Activated CD4-positive, alpha-beta T cell treated with anti-CD3 and anti-CD28 coated beads for 24 hours (primary cell): ENCODE measurements around the gene SAMD14.

Experiments used
- DNase-seq, 2 donors: peaks; one replicate each; pipeline ENCODE4 v3.0.0-alpha.2; 2020; ENCODE audit warnings: low read depth in 2 of 2

The SAMD14 gene

GRCh38 chr17:50129728-50130558 is at the start of gene SAMD14:
Gene SAMD14, minus strand, starts transcription at chr17:50130160. Its CDS starts 5,201 bp downstream, at chr17:50124959.
- no peak for DNase-seq

DNA sequence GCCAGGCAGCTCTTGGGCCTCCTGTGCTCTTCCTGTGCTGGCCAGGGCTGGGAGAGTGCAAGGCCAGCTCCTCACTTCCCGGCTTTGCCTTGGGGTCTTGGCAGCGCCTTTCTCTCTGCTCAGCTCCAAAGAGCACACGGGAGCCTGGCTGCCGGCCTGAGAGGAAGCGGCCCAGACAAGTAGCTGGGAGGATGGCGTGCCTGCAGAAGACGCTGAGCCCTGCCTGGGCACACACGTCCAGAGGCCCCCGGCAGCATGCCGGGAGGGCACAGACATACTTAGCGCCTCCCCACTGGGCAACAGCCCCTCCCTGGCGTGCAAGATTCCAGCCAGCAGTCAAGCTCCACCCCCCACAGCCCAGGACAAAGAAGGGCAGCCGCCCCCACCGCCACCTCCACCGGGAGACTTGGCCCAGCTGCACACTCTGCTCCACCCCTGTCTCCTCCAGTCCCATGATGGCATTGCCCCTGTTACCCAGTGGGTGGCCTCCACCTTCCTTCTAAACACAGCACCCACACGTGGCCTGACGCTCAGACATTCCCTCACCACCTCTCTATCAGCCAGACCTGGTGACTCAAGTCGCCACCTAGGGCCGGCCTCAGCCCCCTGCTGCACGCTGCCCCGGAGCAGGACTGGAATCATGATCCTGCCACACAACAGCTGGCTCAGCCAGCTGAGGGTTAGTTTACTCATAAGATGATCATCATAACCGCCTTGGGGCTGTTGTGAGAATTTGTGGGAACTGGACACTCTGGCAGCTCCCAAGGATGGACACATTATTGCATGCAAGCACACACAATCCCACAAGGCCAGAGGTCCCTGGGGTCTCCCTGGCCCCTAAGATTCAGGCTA is 48.2 kb upstream of the SAMD14 start:
- DNase-seq = peak; percentile 29 to 44

- DNase-seq = no peak
Measured at GRCh38 chr17:50177476-50177875, 47.5 kb upstream of the SAMD14 start.

- DNase-seq = no peak
Measured at GRCh38 chr17:50176559-50177357, 46.8 kb upstream of the SAMD14 start.

DNA sequence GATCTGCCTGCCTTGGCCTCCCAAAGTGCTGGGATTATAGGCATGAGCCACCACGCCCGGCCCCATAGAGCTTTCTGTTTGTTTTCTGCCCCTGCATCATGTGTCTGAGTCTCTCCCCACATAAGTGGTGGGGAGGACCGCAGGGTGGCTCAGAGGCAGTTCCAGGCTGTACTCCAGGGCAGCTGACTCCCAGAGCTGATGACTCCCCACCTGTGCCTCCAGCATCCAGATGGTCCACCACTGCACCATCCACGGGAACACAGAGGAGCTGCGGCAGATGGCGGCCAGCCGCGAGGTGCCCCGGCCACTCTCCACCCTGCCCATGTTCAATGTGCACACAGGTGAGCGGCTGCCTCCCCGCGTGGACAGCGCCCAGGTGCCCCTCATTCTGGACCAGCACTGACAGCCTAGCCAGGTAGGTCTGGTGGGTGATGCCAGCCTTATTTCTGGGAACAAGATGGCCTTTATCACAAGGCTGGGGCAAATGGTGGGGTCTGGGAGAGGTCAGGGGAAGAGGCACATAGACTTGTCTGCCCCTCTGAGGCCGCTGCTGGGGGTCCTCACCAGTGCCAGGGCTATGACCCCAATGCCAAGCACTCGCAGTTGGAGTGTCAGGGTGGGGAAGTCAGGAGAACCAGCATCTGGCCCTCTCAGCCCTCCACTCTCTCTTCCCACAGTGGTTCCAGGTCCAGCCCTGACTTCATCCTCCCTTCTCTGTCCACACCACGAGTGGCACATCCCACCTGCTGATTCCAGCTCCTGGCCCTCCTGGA is 45.3 kb upstream of the SAMD14 start:
- no peak for DNase-seq

DNA sequence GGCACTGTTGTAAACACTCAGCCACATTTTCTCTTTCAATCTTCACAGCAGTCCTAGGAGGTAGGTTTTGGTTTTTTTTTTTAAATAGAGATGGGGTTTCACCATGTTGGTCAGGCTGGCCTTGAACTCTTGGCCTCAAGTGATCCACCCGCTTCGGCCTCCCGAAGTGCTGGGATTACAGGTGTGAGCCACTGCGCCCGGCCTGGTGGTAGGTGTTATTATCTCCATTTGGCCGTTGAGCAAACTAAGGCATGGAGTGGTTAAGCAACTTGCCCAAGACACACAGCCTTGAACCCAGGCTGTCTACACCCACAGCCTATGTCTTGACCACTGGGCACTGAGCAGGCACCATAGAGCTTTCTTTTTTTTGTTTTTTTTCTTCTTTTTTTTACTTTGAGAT is 44.5 kb upstream of the SAMD14 start:
- no peak for DNase-seq

- DNase-seq = no peak
Measured at GRCh38 chr17:50173335-50173941, 43.5 kb upstream of the SAMD14 start.

GRCh38 chr17:50172936-50173334 is 43.0 kb upstream of the SAMD14 start:
- DNase-seq = no peak

GRCh38 chr17:50172130-50172529 is 42.2 kb upstream of the SAMD14 start:
- DNase-seq = no peak

DNA sequence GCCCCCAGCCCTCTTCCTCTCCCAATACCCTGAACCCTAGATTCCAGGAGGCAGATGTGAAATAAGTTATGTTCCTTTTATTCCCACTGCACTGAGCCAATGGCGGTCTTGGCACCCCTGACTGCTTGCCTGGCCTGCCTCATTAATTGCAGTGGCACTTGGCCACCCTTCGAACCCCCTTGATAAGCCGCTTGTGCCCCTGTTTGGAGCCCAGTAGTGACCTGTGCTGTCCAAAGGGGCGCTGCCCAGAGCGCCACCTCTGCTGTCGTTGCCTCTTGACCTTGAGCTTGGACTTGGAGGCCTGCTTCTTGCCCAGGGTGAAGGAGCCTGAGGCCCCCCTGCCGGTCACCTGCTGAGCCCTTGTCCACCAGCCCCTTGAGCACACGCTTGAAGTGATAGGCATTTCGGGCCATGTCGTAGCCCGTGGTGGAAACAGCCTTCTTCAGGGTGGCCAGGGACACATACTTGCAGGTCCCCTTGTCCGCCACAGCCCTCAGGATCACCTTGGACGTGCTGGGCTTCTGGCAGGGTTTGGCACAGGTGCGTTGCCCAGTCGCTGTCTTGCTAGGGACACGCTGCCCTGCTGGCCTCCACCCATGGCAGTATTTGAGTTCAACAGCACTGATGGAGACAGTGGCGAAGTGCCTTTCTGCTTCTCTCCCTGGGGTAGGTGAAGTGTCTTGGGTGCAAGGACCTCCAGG is 41.6 kb upstream of the SAMD14 start:
- DNase-seq = no peak

DNA sequence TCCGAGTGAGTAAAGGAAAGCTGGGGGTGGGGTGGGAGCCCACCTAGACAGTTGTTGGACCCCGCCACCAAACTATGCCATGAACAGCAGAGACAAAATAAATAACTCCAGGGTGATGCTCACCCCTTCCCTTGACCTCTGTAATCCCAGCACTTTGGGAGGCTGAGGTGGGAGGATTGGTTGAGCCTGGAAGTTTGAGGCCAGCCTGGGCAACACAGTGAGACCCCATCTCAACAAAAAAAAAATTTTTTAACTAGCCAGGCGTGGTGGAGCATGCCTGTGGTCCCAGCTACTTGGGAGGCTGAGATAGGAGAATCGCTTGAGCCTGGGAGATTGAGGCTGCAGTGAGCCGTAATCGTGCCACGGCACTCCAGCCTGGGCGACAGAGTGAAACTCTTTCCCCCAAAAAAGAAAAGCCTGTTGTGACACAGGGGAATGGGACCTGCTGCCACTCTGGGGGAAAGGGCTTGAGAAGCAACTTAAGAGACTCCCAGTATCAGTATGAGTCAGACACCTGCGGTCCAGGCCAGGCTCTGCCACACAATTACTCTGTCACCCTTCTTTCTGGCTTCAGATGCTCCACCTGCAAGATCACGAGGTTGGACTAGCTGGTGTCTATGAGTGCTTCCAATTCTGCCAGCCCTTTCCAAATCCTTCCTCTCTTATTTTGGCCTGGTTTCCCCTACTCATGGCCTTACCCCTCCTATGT is 40.9 kb upstream of the SAMD14 start:
- DNase-seq = no peak

- no peak for DNase-seq
Measured at GRCh38 chr17:50169881-50170459, 40.0 kb upstream of the SAMD14 start.

DNA sequence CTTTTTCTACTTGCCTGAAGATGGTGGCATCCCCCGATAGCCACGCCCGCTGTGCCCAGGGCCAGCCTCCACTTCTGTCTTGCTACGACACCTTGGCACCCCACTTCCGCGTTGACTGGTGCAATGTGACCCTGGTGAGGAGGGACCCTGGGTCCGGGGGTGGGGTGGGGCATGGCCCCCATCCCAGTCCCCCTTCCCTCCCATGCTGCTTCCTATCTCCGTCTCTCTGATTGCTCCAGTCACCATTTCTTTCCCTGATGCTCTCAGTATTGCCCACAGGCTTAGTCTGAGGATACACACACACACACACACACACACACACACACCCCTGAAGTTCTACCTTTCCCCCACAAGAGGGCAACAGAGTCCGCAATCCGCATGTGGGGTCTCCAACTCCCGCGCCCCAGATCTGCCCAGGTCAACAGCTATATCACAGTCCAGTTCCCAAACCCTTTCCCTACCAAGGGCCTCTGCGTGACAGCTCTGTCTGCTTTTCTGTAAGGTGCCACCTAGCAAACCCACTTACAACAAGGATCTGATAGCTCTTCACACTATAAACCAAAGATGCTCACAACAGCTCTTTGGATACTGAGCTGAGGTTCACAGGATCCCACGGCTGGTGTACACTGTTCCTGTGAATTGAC is 39.3 kb upstream of the SAMD14 start:
- DNase-seq = peak in 1 of 2 donors; percentile 47

- DNase-seq = no peak
Measured at GRCh38 chr17:50168319-50168718, 38.4 kb upstream of the SAMD14 start.

- DNase-seq = no peak
Measured at GRCh38 chr17:50167371-50167770, 37.4 kb upstream of the SAMD14 start.

- DNase-seq = no peak
Measured at GRCh38 chr17:50166518-50167181, 36.7 kb upstream of the SAMD14 start.

DNA sequence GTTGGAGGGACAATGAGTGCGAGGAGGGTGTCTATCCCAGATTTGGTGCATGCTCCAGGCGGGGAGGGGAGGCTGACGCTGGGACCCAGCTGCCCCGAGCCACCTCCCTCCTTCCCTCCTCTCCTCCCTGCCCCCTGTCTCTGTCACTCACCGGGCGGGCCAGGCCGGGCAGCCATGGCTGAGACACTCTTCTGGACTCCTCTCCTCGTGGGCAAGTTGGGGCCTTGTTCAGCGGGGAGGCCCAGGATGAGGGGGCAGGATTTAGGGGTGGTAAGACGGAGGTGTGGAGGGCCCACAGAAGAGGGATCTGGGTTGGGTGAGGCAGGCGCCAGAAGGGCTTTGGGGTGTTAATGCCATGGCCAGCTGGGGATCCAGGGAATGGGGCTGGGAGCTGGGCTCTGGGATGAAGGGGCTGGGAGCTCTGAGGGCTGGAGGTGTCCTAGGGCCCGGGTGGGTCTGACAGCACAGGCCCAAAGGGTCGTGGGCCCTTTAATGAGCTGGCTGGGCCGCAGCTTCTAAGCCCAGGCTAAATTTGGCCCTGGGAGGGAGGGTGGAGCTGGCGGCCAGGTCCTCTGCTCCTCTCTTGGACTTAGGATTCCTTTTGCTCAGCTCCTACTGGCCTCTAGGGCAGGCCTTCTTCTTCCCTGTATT is 36.0 kb upstream of the SAMD14 start, which contains the start of gene SGCA:
SGCA (plus strand) TSS at position 139 of the 651 bp plus-strand sequence; CDS start at position 175, 36 bp downstream.
- no peak for DNase-seq
